ENCODE measurements around the gene ELF1.
"Not testable (repeated sequence)": the region's sequence is repeated elsewhere in the genome, so short reads cannot be mapped to it uniquely, and the experiment has no call there.

- TF ChIP-seq EZH2 (optimal IDR thresholded peaks at IDR 0.05; ENCODE audit: low read depth, low read length); CTCF (IDR thresholded peaks at IDR 0.05; ENCODE audit: low read length): not testable (repeated sequence)
Observed at GRCh38 chr13:40914863-40915262, 104.3 kb downstream of the ELF1 start.

Measured in MM.1S (cell line).